ENCODE measurements around the gene DUS3L.
"Not testable (repeated sequence)": the region's sequence is repeated elsewhere in the genome, so short reads cannot be mapped to it uniquely, and the experiment has no call there.

Gene DUS3L

GRCh38 chr19:5782945-5783919 is 7.7 kb downstream of the DUS3L start:
- no peak overlapping the region for H3K4me3 ChIP-seq (replicated peaks; ENCODE audit: low read depth, low read length)
- TF ChIP-seq CTCF (IDR thresholded peaks at IDR 0.05; ENCODE audit: low read depth, low read length, missing control alignments) = no peak
- DNase-seq (ENCODE audit: extremely low read depth, low read depth) = no peak

GRCh38 chr19:5782322-5782721 is 8.6 kb downstream of the DUS3L start:
- no peak for DNase-seq (ENCODE audit: extremely low read depth, low read depth)
- no peak for TF ChIP-seq CTCF (IDR thresholded peaks at IDR 0.05; ENCODE audit: low read depth, low read length, missing control alignments)

GRCh38 chr19:5780916-5781315 is 10.0 kb downstream of the DUS3L start:
- not testable (repeated sequence) for H3K4me3 ChIP-seq (replicated peaks; ENCODE audit: low read depth, low read length); DNase-seq (ENCODE audit: extremely low read depth, low read depth)

More at GRCh38 chr19:5782322-5782721, 8.6 kb downstream of the DUS3L start:
- H3K4me3 ChIP-seq (replicated peaks; ENCODE audit: low read depth, low read length) = no peak overlapping the region

- TF ChIP-seq CTCF (IDR thresholded peaks at IDR 0.05; ENCODE audit: low read depth, low read length, missing control alignments) = no peak
- DNase-seq (ENCODE audit: extremely low read depth, low read depth) = no peak
- no peak overlapping the region for H3K4me3 ChIP-seq (replicated peaks; ENCODE audit: low read depth, low read length)
Observed at GRCh38 chr19:5778402-5778801, 12.6 kb downstream of the DUS3L start.

- TF ChIP-seq CTCF (IDR thresholded peaks at IDR 0.05; ENCODE audit: low read depth, low read length, missing control alignments) = no peak
- peak; percentile 90 for DNase-seq (ENCODE audit: extremely low read depth, low read depth)
- no peak overlapping the region for H3K4me3 ChIP-seq (replicated peaks; ENCODE audit: low read depth, low read length)
Observed at GRCh38 chr19:5775668-5776309, 15.2 kb downstream of the DUS3L start.

GRCh38 chr19:5774921-5775320 is 16.0 kb downstream of the DUS3L start:
- no peak for DNase-seq (ENCODE audit: extremely low read depth, low read depth)
- peak overlapping the region; percentile 4; the same call in 1 of the 2 replicates for H3K4me3 ChIP-seq (replicated peaks; ENCODE audit: low read depth, low read length)
- TF ChIP-seq CTCF (IDR thresholded peaks at IDR 0.05; ENCODE audit: low read depth, low read length, missing control alignments) = no peak

- no peak for TF ChIP-seq CTCF (IDR thresholded peaks at IDR 0.05; ENCODE audit: low read depth, low read length, missing control alignments)
- no peak for DNase-seq (ENCODE audit: extremely low read depth, low read depth)
- H3K4me3 ChIP-seq (replicated peaks; ENCODE audit: low read depth, low read length) = no peak overlapping the region
Observed at GRCh38 chr19:5773276-5773675, 17.7 kb downstream of the DUS3L start.
